HG03039 (cell line): ENCODE data around the gene PLA2G2F.

Experiments
- ATAC-seq: cut with Tn5 transposase; IDR thresholded peaks from one replicate; pipeline ENCODE4 v1.9.1; 2021; ENCODE audit warnings: mild to moderate bottlenecking, moderate library complexity; ENCODE audit not compliant: unreplicated experiment

The PLA2G2F gene, protein sequence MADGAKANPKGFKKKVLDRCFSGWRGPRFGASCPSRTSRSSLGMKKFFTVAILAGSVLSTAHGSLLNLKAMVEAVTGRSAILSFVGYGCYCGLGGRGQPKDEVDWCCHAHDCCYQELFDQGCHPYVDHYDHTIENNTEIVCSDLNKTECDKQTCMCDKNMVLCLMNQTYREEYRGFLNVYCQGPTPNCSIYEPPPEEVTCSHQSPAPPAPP

DNA sequence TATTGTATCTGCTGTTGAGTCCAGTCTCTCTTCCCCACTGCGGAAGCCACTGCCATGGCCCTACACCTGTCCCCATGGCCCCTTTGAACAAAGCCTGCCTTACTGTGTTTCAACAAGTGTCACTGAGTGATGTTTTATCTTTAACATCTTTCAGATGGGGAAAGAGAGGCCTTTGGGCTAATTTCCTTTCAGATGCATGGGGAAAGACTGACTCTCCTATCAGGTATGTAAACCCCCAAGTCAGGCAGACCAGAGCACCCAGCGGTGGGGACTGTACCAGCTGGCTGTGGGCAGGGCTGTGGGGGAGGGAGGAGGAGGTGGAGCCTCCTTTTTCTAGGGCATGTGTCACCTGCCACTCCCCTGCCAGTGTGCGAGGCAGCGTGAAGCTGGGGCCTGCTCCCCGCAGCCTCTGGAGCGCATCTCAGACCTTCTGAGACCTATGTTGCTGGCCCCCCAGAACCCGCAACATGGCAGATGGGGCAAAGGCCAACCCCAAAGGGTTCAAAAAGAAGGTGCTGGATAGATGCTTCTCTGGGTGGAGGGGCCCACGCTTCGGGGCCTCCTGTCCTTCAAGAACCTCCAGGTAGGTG is at the start of gene PLA2G2F:
Gene PLA2G2F (plus strand): TSS at position 363 of the 590 bp plus-strand sequence. CDS start 105 bp downstream, at position 468.
- no peak for ATAC-seq

GRCh38 chr1:20089328-20090077 is 49.6 kb upstream of the PLA2G2F start:
- ATAC-seq: no peak

- no peak for ATAC-seq
Observed at GRCh38 chr1:20090119-20090518, 49.0 kb upstream of the PLA2G2F start.

DNA sequence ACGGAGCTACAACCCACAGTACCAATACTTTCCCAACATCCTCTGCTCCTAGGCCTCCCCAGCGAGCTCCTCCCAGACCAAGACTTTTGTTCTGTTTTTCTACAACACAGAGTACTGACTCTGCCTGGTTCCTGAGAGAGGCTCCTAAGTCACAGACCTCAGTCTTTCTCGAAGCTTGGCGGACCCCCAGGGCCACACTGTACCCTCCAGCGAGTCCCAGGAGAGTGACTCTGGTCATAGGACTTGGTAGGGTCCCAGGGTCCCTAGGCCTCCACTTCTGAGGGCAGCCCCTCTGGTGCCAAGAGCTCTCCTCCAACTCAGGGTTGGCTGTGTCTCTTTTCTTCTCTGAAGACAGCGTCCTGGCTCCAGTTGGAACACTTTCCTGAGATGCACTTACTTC is 48.5 kb upstream of the PLA2G2F start:
- no peak for ATAC-seq

- ATAC-seq: no peak
Observed at GRCh38 chr1:20093303-20093702, 45.8 kb upstream of the PLA2G2F start.

GRCh38 chr1:20093940-20094391 is 45.2 kb upstream of the PLA2G2F start:
- no peak for ATAC-seq

DNA sequence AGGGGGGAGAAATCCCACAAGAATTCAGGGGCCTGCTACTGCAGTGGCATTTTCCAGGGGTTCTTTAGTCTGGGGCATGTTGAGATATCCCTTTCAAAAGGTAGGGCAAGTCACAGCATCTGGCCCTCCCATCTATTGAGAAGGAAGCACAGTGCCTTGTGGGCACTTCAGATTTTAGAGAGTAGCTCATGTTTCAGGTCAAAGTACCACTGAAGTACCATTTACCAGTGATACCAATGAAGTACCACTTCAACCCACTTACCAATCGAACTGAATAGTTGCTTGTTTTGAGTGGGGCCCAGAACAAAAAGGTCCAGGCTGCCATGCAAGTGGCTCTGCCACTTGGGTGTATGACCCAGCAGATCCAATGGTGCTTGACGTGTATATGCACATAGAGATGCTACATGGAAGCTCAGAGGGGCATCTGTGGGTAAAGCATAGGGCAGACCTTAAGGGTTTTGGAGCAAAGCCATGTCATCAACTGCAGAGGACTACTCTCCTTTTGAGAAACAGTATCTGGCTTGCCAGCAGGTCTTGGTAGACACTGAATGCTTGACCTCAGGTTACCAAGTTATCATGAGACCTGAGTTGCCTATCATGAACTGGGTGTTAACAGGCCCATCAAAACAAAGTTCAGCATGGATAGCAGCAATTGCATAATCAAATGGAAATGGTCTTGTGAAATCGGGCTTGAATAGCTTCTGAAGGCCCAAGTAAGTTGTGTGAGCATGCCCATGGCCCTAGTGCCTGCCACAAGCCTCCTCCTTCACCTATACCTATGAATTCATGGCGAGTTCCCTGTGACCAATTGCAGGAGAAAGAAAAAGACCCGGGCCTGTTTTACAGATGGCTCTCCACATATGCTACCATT is 43.3 kb upstream of the PLA2G2F start:
- ATAC-seq: no peak

DNA sequence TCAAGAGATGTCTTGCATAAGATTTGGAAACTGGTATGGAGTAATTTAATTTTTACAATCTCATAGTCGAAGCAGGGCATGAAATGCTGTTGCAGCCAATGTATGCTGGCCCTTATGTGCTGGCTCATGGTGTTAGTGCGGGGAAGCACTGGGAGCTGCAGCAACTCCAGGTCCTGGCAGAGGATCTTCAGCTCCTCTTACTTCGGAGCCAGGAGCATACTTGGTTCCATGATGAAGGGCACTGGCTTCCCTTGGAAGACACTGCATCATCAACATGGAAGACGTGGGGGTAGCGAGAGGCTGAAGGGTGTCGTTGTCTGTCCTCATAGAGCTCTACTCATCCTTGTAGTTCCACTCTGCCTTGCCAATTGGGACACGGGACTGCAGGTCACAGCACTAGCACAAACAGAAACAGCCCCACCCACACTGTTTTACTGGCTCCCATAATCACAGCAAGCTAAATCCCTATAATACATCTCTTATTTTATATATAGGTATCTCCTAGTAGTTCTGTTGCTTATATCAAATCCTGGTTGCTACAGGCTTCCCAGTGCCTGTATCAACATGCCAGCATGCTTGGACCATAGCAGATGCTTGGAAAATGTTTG is 42.2 kb upstream of the PLA2G2F start:
- ATAC-seq: no peak

GRCh38 chr1:20099533-20099932 is 39.6 kb upstream of the PLA2G2F start:
- no peak for ATAC-seq

DNA sequence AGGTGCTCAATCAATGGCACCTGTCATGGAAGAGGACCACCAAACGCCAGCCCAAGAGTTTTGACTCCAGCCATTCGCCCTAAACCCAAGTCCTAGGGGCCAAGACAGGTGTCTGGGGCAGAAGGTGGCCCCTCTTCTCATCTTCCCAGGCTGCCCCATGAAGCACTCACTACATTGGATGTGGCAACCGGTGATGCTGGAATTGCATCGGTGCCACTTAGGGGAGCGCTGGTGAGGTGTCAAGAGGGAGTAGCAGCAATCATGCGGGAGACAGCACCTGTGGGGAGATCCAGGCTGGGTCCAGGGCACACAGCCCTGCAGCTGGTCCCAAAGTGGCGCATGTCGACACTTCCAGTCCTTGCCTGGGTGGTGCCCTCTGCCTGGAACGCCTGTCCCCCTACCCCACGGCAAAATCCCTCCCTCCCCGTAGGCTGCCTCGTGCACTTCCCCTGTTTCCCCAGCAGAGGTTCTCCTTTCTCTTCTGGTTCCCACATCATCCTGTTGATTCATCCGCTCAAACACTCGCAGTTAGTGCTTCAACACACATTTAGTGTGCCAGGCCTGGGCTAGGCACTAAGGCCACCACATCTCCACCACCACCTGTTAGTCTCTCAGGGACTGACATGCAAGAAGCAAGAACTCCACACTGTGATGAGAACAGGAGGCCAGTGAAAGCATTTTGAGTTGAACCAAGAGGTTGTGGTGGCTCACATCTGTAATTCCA is 38.3 kb upstream of the PLA2G2F start:
- ATAC-seq: no peak

DNA sequence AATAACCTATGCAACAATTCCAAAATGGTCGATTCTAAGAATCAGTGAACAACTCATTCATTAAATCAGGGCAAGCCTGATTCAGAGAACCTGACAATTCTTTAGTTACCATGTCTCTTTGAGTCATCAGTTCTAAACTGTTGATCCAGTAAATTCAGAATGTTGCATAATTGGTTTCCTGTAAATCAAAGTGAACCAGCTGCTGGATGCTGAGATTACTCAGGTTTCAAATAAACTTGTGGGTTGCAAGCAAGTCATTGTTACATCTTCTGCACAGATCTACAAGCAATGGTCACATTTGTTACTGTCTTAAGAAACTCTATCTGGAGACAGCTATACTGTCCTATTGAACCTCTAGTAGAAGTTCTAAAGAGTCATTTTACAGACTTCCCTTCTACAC is 36.2 kb upstream of the PLA2G2F start:
- no peak for ATAC-seq

DNA sequence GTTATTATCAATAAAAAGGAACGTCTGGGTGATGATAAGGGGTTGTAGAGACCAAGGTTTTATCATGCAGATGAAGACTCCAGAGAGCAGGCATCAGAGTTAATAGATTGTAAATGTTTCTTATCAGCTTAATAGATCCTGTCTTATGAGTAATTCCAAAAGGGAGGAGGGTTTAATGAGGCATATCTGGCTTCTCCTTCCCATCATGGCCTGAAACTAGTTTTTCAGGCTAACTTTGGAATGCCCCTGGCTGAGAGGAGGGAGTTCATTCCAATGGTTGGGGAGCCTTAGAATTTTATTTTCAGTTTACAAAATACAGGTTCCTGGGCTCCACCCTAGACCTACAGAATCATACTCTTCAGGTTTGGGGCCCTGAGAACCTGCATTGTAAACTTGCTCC is 33.3 kb upstream of the PLA2G2F start:
- ATAC-seq: no peak

- ATAC-seq: no peak
Observed at GRCh38 chr1:20107351-20107750, 31.8 kb upstream of the PLA2G2F start.

GRCh38 chr1:20107796-20108195 is 31.3 kb upstream of the PLA2G2F start:
- ATAC-seq: no peak

DNA sequence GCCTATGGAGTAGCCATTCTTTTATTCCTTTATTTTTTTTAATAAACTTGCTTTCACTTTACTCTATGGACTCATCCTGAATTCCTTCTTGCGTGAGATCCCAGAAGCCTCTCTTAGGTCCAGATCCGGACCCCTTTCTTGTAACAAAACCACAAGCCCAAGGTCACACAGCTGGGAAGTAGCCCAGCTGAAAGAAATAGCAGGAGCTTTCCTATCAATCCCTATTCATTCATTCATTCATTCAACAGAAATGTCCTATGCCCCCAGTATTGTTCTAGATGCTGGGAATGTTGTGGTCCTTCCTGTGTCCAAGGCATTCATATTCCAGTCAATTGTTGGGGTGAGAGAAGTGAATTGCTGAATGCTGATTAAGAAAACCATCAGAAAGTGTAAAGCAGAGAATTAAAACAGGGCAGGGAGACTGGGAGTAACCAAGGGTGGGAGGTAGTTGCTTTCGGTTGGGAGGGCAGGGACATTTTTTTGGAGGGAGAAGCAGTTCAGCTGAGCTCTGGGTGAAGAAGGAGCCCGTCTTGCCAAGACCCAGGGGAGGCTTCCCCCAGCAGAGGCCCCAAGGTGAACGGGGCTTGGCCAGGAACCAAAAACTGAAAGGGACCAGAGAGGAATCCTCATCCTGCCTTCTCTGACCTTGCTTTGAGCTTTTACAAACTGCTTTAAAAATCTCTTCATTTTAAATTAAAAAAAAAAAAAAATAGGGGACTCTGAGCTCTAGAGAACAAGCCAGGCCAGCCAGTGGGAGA is 30.6 kb upstream of the PLA2G2F start:
- no peak for ATAC-seq

DNA sequence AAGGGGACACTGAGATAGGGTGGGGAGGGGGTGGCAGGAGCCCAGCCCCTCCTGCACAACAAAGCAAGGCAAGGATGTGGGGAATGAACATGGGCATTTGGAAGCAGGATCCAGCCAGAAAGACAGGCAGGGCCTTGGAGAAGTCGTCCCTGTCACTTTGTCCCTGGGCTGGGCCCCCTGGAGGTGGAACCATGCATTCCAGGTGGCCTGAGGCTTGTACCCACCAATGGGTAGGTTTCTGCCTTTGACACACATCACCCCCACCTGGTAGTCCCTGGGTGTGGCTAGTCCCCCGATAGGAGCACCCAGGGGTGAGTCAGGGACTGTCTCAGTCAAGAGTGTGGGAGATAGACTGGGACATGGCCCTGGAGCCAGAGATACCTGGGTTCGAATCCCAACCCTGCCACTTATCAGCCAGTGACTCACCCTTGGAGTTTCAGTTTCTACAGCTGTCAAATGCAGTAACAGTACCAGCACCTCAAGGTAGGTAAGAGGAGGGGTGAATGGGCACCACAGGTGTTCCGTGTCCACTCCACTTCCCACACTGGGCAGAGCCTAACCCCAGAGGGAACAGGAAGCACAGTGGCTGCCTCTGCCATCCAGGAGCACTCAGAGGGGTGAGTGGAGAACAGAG is 29.8 kb upstream of the PLA2G2F start:
- ATAC-seq: no peak

- ATAC-seq: no peak
Observed at GRCh38 chr1:20110679-20111078, 28.4 kb upstream of the PLA2G2F start.

GRCh38 chr1:20111452-20111851 is 27.7 kb upstream of the PLA2G2F start:
- ATAC-seq: no peak
